ENCODE measurements around the gene TRH. TPM values are rescaled to one million over a fixed set of nuclear protein-coding genes. Genes with fewer than 3 reads are reported as not detected.

TRH gene
- total and polyA plus RNA-seq, 2 donors (not counting 3 experiments of a cell fraction or from before 2014, with no cell fraction given), result not detected

- no peaks in the 10 kb centered on the region for H3K27me3 ChIP-seq (ENCODE audit: control insufficient read depth in 2 of 2, insufficient read depth in 2 of 2, low read length in 2 of 2)
- no peak overlapping the region for H3K4me3 ChIP-seq (replicated peaks in 1 of 3; ENCODE audit: insufficient read depth in 1 of 3, low read depth in 1 of 3, low read length in 3 of 3)
- no peak overlapping the region for H3K4me2 ChIP-seq (ENCODE audit: insufficient read depth, low read length)
- no peaks in the 10 kb centered on the region for H3K79me2 ChIP-seq (ENCODE audit: control insufficient read depth, insufficient read depth, low read length)
- TF ChIP-seq POLR2A (IDR thresholded peaks at IDR 0.05; ENCODE audit: low read depth, low read length) (no peak), EZH2 (IDR thresholded peaks at IDR 0.05; ENCODE audit: borderline replicate concordance, low read depth, low read length, severe bottlenecking) (no peak), JUN (IDR thresholded peaks at IDR 0.05; ENCODE audit: borderline replicate concordance, insufficient read depth, insufficient read length, low read depth) (no peak), GATA2 (IDR thresholded peaks at IDR 0.05; ENCODE audit: insufficient read depth, insufficient read length, low read depth, low read length) (no peak), MYC (IDR thresholded peaks at IDR 0.05; ENCODE audit: low read depth, low read length) (no peak), MAX (IDR thresholded peaks at IDR 0.05; ENCODE audit: insufficient read depth, insufficient read length) (no peak), POLR2AphosphoS5 (IDR thresholded peaks at IDR 0.05; ENCODE audit: insufficient read depth, low read depth, low read length) (no peak), CTCF (IDR thresholded peaks at IDR 0.05; ENCODE audit: extremely low read depth in 1 of 2, insufficient read depth in 1 of 2, low read depth in 1 of 2, low read length in 2 of 2) (no peak)
- ChIA-PET CTCF (interaction anchor here (0.6 to 1.2 kb wide), 2 partner anchors 27 to 310 kb away, joined by 3 to 6 read pairs; no protein-coding TSS in a partner anchor), POLR2A (no interaction called here)
- no peak for FAIRE-seq
- no peak overlapping the region for H3K9ac ChIP-seq (replicated peaks; ENCODE audit: extremely low read depth, insufficient read depth, low read length)
- no peaks in the 10 kb centered on the region for H3K9me1 ChIP-seq (replicated peaks; ENCODE audit: control insufficient read depth, extremely low read depth, insufficient read depth, low read length)
- no peaks in the 10 kb centered on the region for H3K36me3 ChIP-seq (ENCODE audit: control insufficient read depth in 2 of 2, extremely low read depth in 1 of 2, insufficient read depth in 2 of 2, low read length in 2 of 2)
- H4K20me1 ChIP-seq (replicated peaks; ENCODE audit: control insufficient read depth, extremely low read depth, insufficient read depth, low read length), result no peaks in the 10 kb centered on the region
- dilution Hi-C loops (cut with MboI; ENCODE audit: extremely low pct_ligation_motif_present, low sequenced_read_pairs) (no loop called here), intact Hi-C loops (cut with micrococcal nuclease) (no loop called here)
- DNase-seq (ENCODE audit: low read depth, low spot score), result no peak
- no peak overlapping the region for H2AFZ ChIP-seq (ENCODE audit: low read depth, low read length)
- BruUV-seq (replicated peaks), result no TSS peak
- no peak overlapping the region for H3K27ac ChIP-seq (ENCODE audit: insufficient read depth, low read depth, low read length)
- H3K9me3 ChIP-seq (replicated peaks; ENCODE audit: control insufficient read depth, insufficient read depth, low read length), result no peaks in the 10 kb centered on the region
- peaks cover 3% of the 10 kb centered on the region for H3K4me1 ChIP-seq (ENCODE audit: control insufficient read depth, extremely low read depth, insufficient read depth, low read length)
These were observed 36.2 kb upstream of the TRH start for GRCh38 chr3:129938140-129938930.

Data from endothelial cell of umbilical vein (primary cell).